Cardiac muscle cell (in vitro differentiated cells and primary cell): ENCODE data around the gene BET1. TPM values are rescaled to one million over a fixed set of nuclear protein-coding genes. Genes with fewer than 3 reads are reported as not detected.

Experiments
- DNase-seq, 2 donors: peaks; one replicate each; pipeline versions ENCODE4 v3.0.0 to v3.0.0-alpha.2; 2010 to 2017; ENCODE audit warnings: low read depth in 1 of 2, low spot score in 1 of 2
- H3K27ac ChIP-seq: fragments of 200-600 bp; sonication (generic); 2 replicates; pipeline ENCODE4 v1.5.1; 2016
- H3K27me3 ChIP-seq: fragments of 200-600 bp; sonication (generic); 2 replicates; pipeline ENCODE4 v1.6.0; 2016; ENCODE audit warnings: control low read depth
- H3K36me3 ChIP-seq: fragments of 200-600 bp; sonication (generic); 2 replicates; pipeline ENCODE4 v1.5.1; 2016; ENCODE audit warnings: control low read depth
- H3K4me1 ChIP-seq: fragments of 200-600 bp; sonication (generic); 2 replicates; pipeline ENCODE4 v1.8.1; 2017; ENCODE audit warnings: low read depth, mild to moderate bottlenecking, mixed run types
- H3K4me3 ChIP-seq: fragments of 200-600 bp; sonication (generic); 2 replicates; pipeline ENCODE4 v1.5.1; 2016; ENCODE audit warnings: mild to moderate bottlenecking
- H3K9me3 ChIP-seq: fragments of 200-600 bp; sonication (generic); 2 replicates; pipeline ENCODE4 v1.5.1; 2017; ENCODE audit warnings: low read depth, mild to moderate bottlenecking, control low read depth
- polyA plus RNA-seq: library from polyadenylated mRNA; unstranded; fragments of >200 nt; fragmentation: Nextera tagmentation; extraction: Ambion mirVana; gene quantifications from 2 replicates; pipeline ENCODE4 v1.2.1, GENCODE V29; 2016
- total RNA-seq: library from RNA; depleted of rRNA; stranded (reverse); fragments of >200 nt; gene quantifications from 2 replicates; pipeline ENCODE4 v1.2.3, GENCODE V29; 2016
- TF ChIP-seq, protein P1 (sequence below): IDR thresholded peaks from 2 replicates; pipeline ENCODE4 v1.5.1; 2012; ENCODE audit warnings: low read depth, mild to moderate bottlenecking, low read length

BET1 gene
- total and polyA plus RNA-seq, 2 experiments from 2014 or later, result 20.8 to 43.1 TPM

DNA sequence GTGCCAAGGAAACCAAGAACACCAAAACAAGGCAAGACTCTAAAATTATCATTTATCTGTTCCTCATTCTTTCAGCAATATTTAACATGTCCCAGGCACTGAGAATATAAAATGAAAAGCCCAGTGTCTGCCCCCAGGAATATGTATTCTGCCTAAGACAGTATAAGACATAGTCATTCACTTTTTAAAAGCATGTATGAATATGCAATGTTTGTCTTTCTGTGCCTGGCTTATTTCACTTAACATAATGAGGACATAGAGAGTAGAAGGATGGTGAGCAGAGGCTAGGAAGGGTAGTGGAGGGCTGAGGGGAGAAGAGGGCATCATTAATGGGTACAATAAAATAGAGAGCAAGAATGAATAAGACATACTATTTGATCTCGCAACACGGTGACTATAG lies 44.6 kb upstream of the BET1 start:
- H3K4me1 ChIP-seq, result peaks cover 58% of the 10 kb centered on the region
- H3K27ac ChIP-seq, result peak overlapping the region; percentile 74
- H3K4me3 ChIP-seq, result no peak overlapping the region
- H3K27me3 ChIP-seq, result no peaks in the 10 kb centered on the region
- DNase-seq, result no peak
- H3K9me3 ChIP-seq, result no peaks in the 10 kb centered on the region
- no peaks in the 10 kb centered on the region for H3K36me3 ChIP-seq
- TF ChIP-seq, protein P1, sequence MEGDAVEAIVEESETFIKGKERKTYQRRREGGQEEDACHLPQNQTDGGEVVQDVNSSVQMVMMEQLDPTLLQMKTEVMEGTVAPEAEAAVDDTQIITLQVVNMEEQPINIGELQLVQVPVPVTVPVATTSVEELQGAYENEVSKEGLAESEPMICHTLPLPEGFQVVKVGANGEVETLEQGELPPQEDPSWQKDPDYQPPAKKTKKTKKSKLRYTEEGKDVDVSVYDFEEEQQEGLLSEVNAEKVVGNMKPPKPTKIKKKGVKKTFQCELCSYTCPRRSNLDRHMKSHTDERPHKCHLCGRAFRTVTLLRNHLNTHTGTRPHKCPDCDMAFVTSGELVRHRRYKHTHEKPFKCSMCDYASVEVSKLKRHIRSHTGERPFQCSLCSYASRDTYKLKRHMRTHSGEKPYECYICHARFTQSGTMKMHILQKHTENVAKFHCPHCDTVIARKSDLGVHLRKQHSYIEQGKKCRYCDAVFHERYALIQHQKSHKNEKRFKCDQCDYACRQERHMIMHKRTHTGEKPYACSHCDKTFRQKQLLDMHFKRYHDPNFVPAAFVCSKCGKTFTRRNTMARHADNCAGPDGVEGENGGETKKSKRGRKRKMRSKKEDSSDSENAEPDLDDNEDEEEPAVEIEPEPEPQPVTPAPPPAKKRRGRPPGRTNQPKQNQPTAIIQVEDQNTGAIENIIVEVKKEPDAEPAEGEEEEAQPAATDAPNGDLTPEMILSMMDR, result no peak

- Histone ChIP-seq H3K27ac (peak overlapping the region; percentile 74), H3K9me3 (no peaks in the 10 kb centered on the region), H3K27me3 (no peaks in the 10 kb centered on the region), H3K4me3 (no peak overlapping the region), H3K36me3 (no peaks in the 10 kb centered on the region), H3K4me1 (peaks cover 52% of the 10 kb centered on the region)
- no peak for DNase-seq
- TF ChIP-seq, protein P1, result no peak
These were observed 43.8 kb upstream of the BET1 start for GRCh38 chr7:94047956-94048355.

GRCh38 chr7:94045581-94045980 lies 41.4 kb upstream of the BET1 start:
- no peak overlapping the region for H3K27ac ChIP-seq
- peaks cover 30% of the 10 kb centered on the region for H3K4me1 ChIP-seq
- TF ChIP-seq, protein P1, result no peak
- H3K36me3 ChIP-seq, result no peaks in the 10 kb centered on the region
- no peak overlapping the region for H3K4me3 ChIP-seq
- no peaks in the 10 kb centered on the region for H3K27me3 ChIP-seq
- H3K9me3 ChIP-seq, result no peaks in the 10 kb centered on the region
- DNase-seq, result no peak

DNA sequence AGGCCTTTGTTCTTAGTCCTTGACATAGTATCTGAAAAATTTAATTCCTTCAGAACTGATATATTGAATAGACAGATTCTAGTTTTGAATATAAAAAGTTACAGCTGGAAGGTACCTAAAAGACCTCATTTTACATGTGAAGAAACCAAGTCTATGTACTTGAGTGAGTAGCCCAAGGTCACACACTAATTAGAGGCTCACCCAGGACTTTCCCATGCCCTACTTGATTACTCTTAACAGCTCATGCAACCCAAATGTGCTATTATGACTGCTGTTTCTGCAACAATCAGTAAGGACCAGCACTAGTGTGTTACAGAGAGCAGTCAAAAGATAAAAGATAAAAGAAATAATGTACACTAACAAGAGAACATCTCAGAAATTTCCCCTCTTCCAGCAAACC lies 40.7 kb upstream of the BET1 start:
- Histone ChIP-seq H3K27ac (no peak overlapping the region), H3K9me3 (no peaks in the 10 kb centered on the region), H3K4me3 (no peak overlapping the region), H3K4me1 (peaks cover 30% of the 10 kb centered on the region), H3K36me3 (no peaks in the 10 kb centered on the region), H3K27me3 (no peaks in the 10 kb centered on the region)
- TF ChIP-seq, protein P1, result no peak
- DNase-seq, result no peak

GRCh38 chr7:94043299-94043698 lies 39.1 kb upstream of the BET1 start:
- H3K36me3 ChIP-seq, result no peaks in the 10 kb centered on the region
- H3K27me3 ChIP-seq, result no peaks in the 10 kb centered on the region
- TF ChIP-seq, protein P1, result no peak
- peaks cover 22% of the 10 kb centered on the region for H3K4me1 ChIP-seq
- no peak overlapping the region for H3K27ac ChIP-seq
- no peaks in the 10 kb centered on the region for H3K9me3 ChIP-seq
- H3K4me3 ChIP-seq, result no peak overlapping the region
- peak in 1 of 2 donors; percentile 64 for DNase-seq

- Histone ChIP-seq H3K27ac (no peak overlapping the region), H3K4me1 (peaks cover 24% of the 10 kb centered on the region), H3K4me3 (no peak overlapping the region), H3K27me3 (no peaks in the 10 kb centered on the region), H3K9me3 (no peaks in the 10 kb centered on the region), H3K36me3 (no peaks in the 10 kb centered on the region)
- no peak for DNase-seq
- TF ChIP-seq, protein P1, result no peak
These were observed 38.2 kb upstream of the BET1 start for GRCh38 chr7:94042381-94042780.
